Measurements from ENCODE around the gene CA10.

CA10 gene

DNA sequence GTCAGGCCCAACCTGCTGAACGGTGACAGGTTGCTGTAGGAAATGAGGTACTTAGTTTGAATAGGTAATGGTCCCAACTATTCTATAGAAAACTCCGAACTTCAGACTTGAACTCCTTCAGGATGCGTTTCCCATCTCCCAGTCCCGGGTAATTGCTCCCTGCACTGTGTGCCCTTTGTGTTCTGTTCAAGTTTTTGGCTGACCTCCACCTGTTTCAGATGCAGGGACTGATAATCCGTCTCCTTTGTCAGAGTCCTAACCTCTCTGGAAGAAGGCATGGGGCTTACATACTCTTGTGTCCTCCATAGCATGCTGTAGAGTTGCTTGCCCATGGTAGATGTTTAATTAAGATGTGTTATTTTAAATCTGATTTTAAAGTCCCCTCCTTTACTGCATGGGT, 547.7 kb downstream of the CA10 start:
- no peaks in the 10 kb centered on the region for H3K36me3 ChIP-seq (ENCODE audit: control insufficient read depth in 1 of 2, insufficient read depth in 2 of 2, low read length in 2 of 2)
- no peaks in the 10 kb centered on the region for H3K9me3 ChIP-seq (ENCODE audit: control insufficient read depth in 1 of 2, low read length in 2 of 2)
- no peak overlapping the region for H3K4me3 ChIP-seq (ENCODE audit: low read depth in 1 of 2, low read length in 2 of 2)
- H3K9ac ChIP-seq (ENCODE audit: low read depth in 1 of 2, low read length in 2 of 2) = no peak overlapping the region
- H3K27ac ChIP-seq (ENCODE audit: low read depth, low read length) = no peak overlapping the region
- H3K27me3 ChIP-seq (ENCODE audit: control insufficient read depth in 1 of 2, insufficient read depth in 2 of 2, low read length in 2 of 2) = no peaks in the 10 kb centered on the region
- no peaks in the 10 kb centered on the region for H3K4me1 ChIP-seq (ENCODE audit: control insufficient read depth in 1 of 2, insufficient read depth in 2 of 2, low read length in 2 of 2)

DNA sequence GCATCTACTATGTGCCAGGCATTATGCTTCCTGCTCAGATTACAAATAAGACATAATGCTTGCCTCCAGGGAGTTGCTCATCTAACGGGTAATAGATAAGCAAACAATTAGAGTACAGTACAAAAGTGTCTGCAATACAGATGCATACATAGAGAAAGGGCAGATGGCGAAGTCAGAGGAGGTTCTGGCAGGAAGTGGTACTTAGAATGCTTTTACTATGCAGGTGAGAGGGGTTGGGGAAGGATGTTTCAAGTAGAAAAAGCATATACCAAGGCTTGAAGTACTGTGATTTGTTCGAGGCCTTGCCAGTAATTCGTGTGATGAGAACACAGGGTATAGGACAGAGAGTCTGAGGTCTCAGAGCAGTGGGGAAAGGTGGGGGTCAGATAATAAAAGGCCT, 548.4 kb downstream of the CA10 start:
- no peaks in the 10 kb centered on the region for H3K9me3 ChIP-seq (ENCODE audit: control insufficient read depth in 1 of 2, low read length in 2 of 2)
- H3K9ac ChIP-seq (ENCODE audit: low read depth in 1 of 2, low read length in 2 of 2) = no peak overlapping the region
- no peaks in the 10 kb centered on the region for H3K36me3 ChIP-seq (ENCODE audit: control insufficient read depth in 1 of 2, insufficient read depth in 2 of 2, low read length in 2 of 2)
- no peaks in the 10 kb centered on the region for H3K4me1 ChIP-seq (ENCODE audit: control insufficient read depth in 1 of 2, insufficient read depth in 2 of 2, low read length in 2 of 2)
- H3K27me3 ChIP-seq (ENCODE audit: control insufficient read depth in 1 of 2, insufficient read depth in 2 of 2, low read length in 2 of 2) = no peaks in the 10 kb centered on the region
- H3K4me3 ChIP-seq (ENCODE audit: low read depth in 1 of 2, low read length in 2 of 2) = no peak overlapping the region
- H3K27ac ChIP-seq (ENCODE audit: low read depth, low read length) = no peak overlapping the region

- no peak overlapping the region for H3K27ac ChIP-seq (ENCODE audit: low read depth, low read length)
- no peaks in the 10 kb centered on the region for H3K36me3 ChIP-seq (ENCODE audit: control insufficient read depth in 1 of 2, insufficient read depth in 2 of 2, low read length in 2 of 2)
- H3K9me3 ChIP-seq (ENCODE audit: control insufficient read depth in 1 of 2, low read length in 2 of 2) = no peaks in the 10 kb centered on the region
- no peaks in the 10 kb centered on the region for H3K27me3 ChIP-seq (ENCODE audit: control insufficient read depth in 1 of 2, insufficient read depth in 2 of 2, low read length in 2 of 2)
- no peak overlapping the region for H3K9ac ChIP-seq (ENCODE audit: low read depth in 1 of 2, low read length in 2 of 2)
- H3K4me1 ChIP-seq (ENCODE audit: control insufficient read depth in 1 of 2, insufficient read depth in 2 of 2, low read length in 2 of 2) = no peaks in the 10 kb centered on the region
- no peak overlapping the region for H3K4me3 ChIP-seq (ENCODE audit: low read depth in 1 of 2, low read length in 2 of 2)
These were observed 550.1 kb downstream of the CA10 start for GRCh38 chr17:51608251-51608933.

DNA sequence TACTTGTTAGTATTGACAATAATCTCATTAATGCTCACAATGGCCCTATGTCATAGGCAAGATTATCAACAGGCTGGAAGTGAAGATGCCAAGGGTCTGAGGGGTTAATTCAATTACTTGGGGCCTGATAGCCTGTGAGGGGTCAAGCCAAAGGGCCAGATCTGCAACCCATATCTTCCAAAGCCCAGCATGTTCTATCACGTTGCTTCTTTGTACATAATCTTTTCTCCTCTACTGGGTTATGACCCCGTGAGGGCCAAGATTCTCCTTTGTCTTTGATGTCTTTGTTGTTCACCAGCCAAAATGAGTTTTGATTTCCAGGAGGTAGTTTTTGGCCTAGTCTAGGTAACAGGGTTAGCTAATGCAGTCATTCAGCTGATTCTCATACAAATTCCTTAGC, 551.0 kb downstream of the CA10 start:
- Histone ChIP-seq H3K4me3 (ENCODE audit: low read depth in 1 of 2, low read length in 2 of 2) (no peak overlapping the region), H3K36me3 (ENCODE audit: control insufficient read depth in 1 of 2, insufficient read depth in 2 of 2, low read length in 2 of 2) (no peaks in the 10 kb centered on the region), H3K27ac (ENCODE audit: low read depth, low read length) (no peak overlapping the region), H3K27me3 (ENCODE audit: control insufficient read depth in 1 of 2, insufficient read depth in 2 of 2, low read length in 2 of 2) (no peaks in the 10 kb centered on the region), H3K4me1 (ENCODE audit: control insufficient read depth in 1 of 2, insufficient read depth in 2 of 2, low read length in 2 of 2) (no peaks in the 10 kb centered on the region), H3K9me3 (ENCODE audit: control insufficient read depth in 1 of 2, low read length in 2 of 2) (no peaks in the 10 kb centered on the region), H3K9ac (ENCODE audit: low read depth in 1 of 2, low read length in 2 of 2) (no peak overlapping the region)

GRCh38 chr17:51604299-51605020, 554.1 kb downstream of the CA10 start:
- H3K36me3 ChIP-seq (ENCODE audit: control insufficient read depth in 1 of 2, insufficient read depth in 2 of 2, low read length in 2 of 2) = no peaks in the 10 kb centered on the region
- no peaks in the 10 kb centered on the region for H3K27me3 ChIP-seq (ENCODE audit: control insufficient read depth in 1 of 2, insufficient read depth in 2 of 2, low read length in 2 of 2)
- no peak overlapping the region for H3K9ac ChIP-seq (ENCODE audit: low read depth in 1 of 2, low read length in 2 of 2)
- H3K4me1 ChIP-seq (ENCODE audit: control insufficient read depth in 1 of 2, insufficient read depth in 2 of 2, low read length in 2 of 2) = no peaks in the 10 kb centered on the region
- no peak overlapping the region for H3K4me3 ChIP-seq (ENCODE audit: low read depth in 1 of 2, low read length in 2 of 2)
- H3K27ac ChIP-seq (ENCODE audit: low read depth, low read length) = no peak overlapping the region
- no peaks in the 10 kb centered on the region for H3K9me3 ChIP-seq (ENCODE audit: control insufficient read depth in 1 of 2, low read length in 2 of 2)

DNA sequence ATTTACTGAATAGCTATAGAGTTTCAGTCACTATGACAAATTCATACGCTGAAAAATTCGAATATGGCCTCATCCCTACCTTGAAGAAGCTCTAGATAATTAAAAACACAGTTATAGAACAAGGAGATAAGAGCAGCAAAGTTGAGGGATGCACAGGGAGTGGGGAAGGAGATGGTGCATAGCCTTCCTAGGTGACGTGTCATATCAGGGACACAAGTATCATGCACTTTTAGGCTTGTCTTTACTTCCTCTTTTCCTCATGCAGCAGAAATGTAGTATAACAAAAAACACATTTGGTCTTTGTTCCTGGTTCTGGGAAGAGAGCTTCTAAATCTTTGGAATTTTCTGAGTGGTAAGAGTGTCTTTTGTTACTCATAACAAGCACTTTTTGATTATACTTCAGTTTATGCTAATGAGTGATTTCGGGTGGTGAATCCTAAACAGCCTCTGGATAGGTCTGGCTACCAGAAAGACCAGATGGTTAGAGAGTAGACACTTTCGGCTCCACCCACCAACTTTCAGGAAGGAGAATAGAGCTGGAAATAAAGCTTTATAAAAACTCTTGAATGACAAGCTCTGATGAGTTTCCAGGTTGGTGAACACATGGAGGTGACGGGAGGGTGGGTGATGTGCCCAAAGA, 556.8 kb downstream of the CA10 start:
- H3K27ac ChIP-seq (ENCODE audit: low read depth, low read length) = no peak overlapping the region
- H3K4me1 ChIP-seq (ENCODE audit: control insufficient read depth in 1 of 2, insufficient read depth in 2 of 2, low read length in 2 of 2) = no peaks in the 10 kb centered on the region
- no peak overlapping the region for H3K9ac ChIP-seq (ENCODE audit: low read depth in 1 of 2, low read length in 2 of 2)
- no peaks in the 10 kb centered on the region for H3K27me3 ChIP-seq (ENCODE audit: control insufficient read depth in 1 of 2, insufficient read depth in 2 of 2, low read length in 2 of 2)
- no peak overlapping the region for H3K4me3 ChIP-seq (ENCODE audit: low read depth in 1 of 2, low read length in 2 of 2)
- no peaks in the 10 kb centered on the region for H3K36me3 ChIP-seq (ENCODE audit: control insufficient read depth in 1 of 2, insufficient read depth in 2 of 2, low read length in 2 of 2)
- no peaks in the 10 kb centered on the region for H3K9me3 ChIP-seq (ENCODE audit: control insufficient read depth in 1 of 2, low read length in 2 of 2)

DNA sequence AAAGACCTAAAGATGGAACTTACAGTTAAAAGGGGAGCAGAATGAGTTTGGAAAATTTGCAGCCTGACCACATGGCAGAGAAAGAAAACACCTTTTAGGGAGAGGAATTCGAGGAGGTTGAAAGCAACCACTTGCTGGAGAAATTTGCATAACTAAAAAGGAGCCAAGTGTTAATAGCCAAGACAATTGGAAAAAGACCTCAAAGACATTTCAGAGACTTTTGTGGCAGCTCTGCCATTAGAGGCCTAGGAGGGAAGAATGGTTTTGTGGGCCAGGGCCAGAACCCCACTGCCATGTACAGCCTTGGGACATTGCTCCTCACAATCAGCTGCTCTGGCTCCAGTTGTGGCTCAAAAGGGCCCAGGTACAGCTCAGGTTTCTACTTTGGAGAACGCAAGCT, 559.7 kb downstream of the CA10 start:
- no peaks in the 10 kb centered on the region for H3K27me3 ChIP-seq (ENCODE audit: control insufficient read depth in 1 of 2, insufficient read depth in 2 of 2, low read length in 2 of 2)
- no peak overlapping the region for H3K27ac ChIP-seq (ENCODE audit: low read depth, low read length)
- H3K4me3 ChIP-seq (ENCODE audit: low read depth in 1 of 2, low read length in 2 of 2) = no peak overlapping the region
- H3K9ac ChIP-seq (ENCODE audit: low read depth in 1 of 2, low read length in 2 of 2) = no peak overlapping the region
- no peaks in the 10 kb centered on the region for H3K4me1 ChIP-seq (ENCODE audit: control insufficient read depth in 1 of 2, insufficient read depth in 2 of 2, low read length in 2 of 2)
- H3K9me3 ChIP-seq (ENCODE audit: control insufficient read depth in 1 of 2, low read length in 2 of 2) = no peaks in the 10 kb centered on the region
- H3K36me3 ChIP-seq (ENCODE audit: control insufficient read depth in 1 of 2, insufficient read depth in 2 of 2, low read length in 2 of 2) = no peaks in the 10 kb centered on the region

- no peak overlapping the region for H3K4me3 ChIP-seq (ENCODE audit: low read depth in 1 of 2, low read length in 2 of 2)
- H3K27ac ChIP-seq (ENCODE audit: low read depth, low read length) = no peak overlapping the region
- no peaks in the 10 kb centered on the region for H3K27me3 ChIP-seq (ENCODE audit: control insufficient read depth in 1 of 2, insufficient read depth in 2 of 2, low read length in 2 of 2)
- no peak overlapping the region for H3K9ac ChIP-seq (ENCODE audit: low read depth in 1 of 2, low read length in 2 of 2)
- no peaks in the 10 kb centered on the region for H3K9me3 ChIP-seq (ENCODE audit: control insufficient read depth in 1 of 2, low read length in 2 of 2)
- no peaks in the 10 kb centered on the region for H3K36me3 ChIP-seq (ENCODE audit: control insufficient read depth in 1 of 2, insufficient read depth in 2 of 2, low read length in 2 of 2)
- H3K4me1 ChIP-seq (ENCODE audit: control insufficient read depth in 1 of 2, insufficient read depth in 2 of 2, low read length in 2 of 2) = no peaks in the 10 kb centered on the region
These were observed 561.2 kb downstream of the CA10 start for GRCh38 chr17:51597345-51597744.

DNA sequence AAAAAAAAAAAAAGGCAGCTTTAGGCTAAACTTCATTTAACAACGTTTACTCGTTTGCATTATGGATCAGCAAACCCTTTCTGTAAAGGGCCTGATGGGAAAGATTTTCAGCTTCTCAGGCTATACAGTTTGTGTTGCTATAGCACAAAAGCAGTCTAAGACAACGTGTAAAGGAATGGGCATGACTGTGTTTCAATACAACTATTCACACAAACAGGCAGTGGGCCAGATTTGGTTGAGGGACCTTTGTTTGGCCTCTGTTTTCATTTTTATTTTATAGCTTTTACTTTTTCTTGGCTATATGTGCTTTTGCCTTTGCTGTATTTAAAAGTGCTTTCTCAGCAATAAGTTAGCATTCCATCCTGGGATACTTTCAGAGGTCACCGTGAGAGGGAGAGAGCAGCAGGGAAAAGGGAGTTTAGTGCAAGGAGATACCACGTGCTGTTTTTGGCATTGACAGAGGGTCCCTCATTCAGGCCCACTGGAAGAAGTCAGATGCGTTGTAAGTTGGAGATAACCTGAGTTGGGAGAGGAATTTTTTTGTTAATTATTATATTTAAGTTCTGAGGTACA, 562.6 kb downstream of the CA10 start:
- no peak overlapping the region for H3K9ac ChIP-seq (ENCODE audit: low read depth in 1 of 2, low read length in 2 of 2)
- no peaks in the 10 kb centered on the region for H3K4me1 ChIP-seq (ENCODE audit: control insufficient read depth in 1 of 2, insufficient read depth in 2 of 2, low read length in 2 of 2)
- no peaks in the 10 kb centered on the region for H3K9me3 ChIP-seq (ENCODE audit: control insufficient read depth in 1 of 2, low read length in 2 of 2)
- H3K36me3 ChIP-seq (ENCODE audit: control insufficient read depth in 1 of 2, insufficient read depth in 2 of 2, low read length in 2 of 2) = no peaks in the 10 kb centered on the region
- no peak overlapping the region for H3K4me3 ChIP-seq (ENCODE audit: low read depth in 1 of 2, low read length in 2 of 2)
- no peaks in the 10 kb centered on the region for H3K27me3 ChIP-seq (ENCODE audit: control insufficient read depth in 1 of 2, insufficient read depth in 2 of 2, low read length in 2 of 2)
- no peak overlapping the region for H3K27ac ChIP-seq (ENCODE audit: low read depth, low read length)

GRCh38 chr17:51590071-51590656, 568.4 kb downstream of the CA10 start:
- no peak overlapping the region for H3K9ac ChIP-seq (ENCODE audit: low read depth in 1 of 2, low read length in 2 of 2)
- H3K9me3 ChIP-seq (ENCODE audit: control insufficient read depth in 1 of 2, low read length in 2 of 2) = peaks cover 0 to 2% of the 10 kb centered on the region in 2 donors
- no peak overlapping the region for H3K4me3 ChIP-seq (ENCODE audit: low read depth in 1 of 2, low read length in 2 of 2)
- H3K4me1 ChIP-seq (ENCODE audit: control insufficient read depth in 1 of 2, insufficient read depth in 2 of 2, low read length in 2 of 2) = no peaks in the 10 kb centered on the region
- H3K36me3 ChIP-seq (ENCODE audit: control insufficient read depth in 1 of 2, insufficient read depth in 2 of 2, low read length in 2 of 2) = no peaks in the 10 kb centered on the region
- H3K27me3 ChIP-seq (ENCODE audit: control insufficient read depth in 1 of 2, insufficient read depth in 2 of 2, low read length in 2 of 2) = no peaks in the 10 kb centered on the region
- no peak overlapping the region for H3K27ac ChIP-seq (ENCODE audit: low read depth, low read length)
